Lung microvascular endothelial cell (primary cell): ENCODE data around the gene CPLX1. TPM values are rescaled to one million over a fixed set of nuclear protein-coding genes. Genes with fewer than 3 reads are reported as not detected.

Source experiments
- DNase-seq, 2 donors: peaks; one replicate each; pipeline versions ENCODE4 v3.0.0 to v3.0.0-alpha.2; 2010; ENCODE audit warnings: low read depth in 2 of 2
- total RNA-seq: library from RNA; depleted of rRNA; stranded (reverse); fragments of >200 nt; gene quantifications from 2 replicates; pipeline ENCODE4 v1.2.1, GENCODE V29; 2014

CPLX1 gene
- not detected in 2 replicates for total RNA-seq

DNA sequence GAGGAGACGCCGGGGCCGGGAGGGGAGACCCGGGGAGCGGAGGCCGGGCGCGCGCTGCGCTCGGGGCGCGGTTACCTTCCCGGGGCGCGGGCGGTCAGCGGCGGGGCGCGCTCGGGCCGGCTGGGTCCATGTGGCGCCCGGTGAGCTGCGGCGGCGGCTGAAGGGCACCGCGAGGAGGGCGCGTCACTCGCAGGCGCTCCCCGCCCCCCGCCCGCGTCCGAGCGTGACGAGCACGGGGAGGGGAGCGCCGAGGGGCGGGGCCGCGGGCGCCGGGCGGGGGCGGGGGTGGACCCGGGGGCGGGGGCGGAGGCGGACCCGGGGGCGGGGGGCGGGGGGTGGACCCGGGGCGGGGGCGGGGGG, at the start of gene CPLX1:
CPLX1 (minus strand) TSS at position 159 of the 360 bp plus-strand sequence. CDS start 1,607 bp downstream, outside the sequence.
- peak in 1 of 2 donors; percentile 35 for DNase-seq

DNA sequence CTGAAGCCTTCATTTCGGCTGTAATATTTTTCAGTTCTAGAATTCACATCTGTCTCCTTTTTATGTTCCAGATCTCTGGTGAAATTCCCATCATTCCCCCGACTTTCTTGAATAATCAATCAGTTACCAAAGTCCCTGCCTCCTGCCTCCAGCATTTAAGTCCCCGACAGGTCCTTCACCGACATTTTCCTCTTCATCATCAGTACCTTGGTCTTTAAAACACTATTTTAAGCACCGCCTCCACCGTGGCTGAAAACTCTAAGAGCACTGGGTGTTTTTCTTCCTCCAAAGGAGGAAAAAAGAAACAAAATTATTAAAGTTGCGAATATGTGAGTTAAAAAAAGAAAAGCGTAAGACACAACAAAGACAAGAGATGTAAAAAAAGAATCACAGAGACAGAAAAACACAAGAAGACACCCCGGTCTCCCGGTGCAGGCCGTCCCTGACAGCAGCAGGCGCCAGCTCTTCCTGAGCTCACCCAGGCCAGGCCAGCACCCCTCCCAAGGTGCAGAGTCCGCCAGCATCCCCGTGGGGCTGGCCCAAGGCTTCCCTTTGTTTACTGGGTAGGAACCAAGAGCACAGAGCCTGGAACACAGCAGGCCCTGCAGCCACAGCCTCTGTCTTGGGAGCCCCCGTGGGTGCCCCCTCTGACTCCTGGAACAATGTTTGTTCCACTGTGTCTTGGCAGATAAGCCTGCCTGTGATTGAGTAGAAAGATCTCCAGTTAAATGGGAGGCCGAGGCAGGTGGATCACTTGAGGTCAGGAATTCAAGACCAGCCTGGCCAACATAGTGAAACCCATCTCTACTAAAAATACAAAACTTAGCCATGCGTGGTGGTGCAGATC, 49.3 kb upstream of the CPLX1 start:
- no peak for DNase-seq

DNA sequence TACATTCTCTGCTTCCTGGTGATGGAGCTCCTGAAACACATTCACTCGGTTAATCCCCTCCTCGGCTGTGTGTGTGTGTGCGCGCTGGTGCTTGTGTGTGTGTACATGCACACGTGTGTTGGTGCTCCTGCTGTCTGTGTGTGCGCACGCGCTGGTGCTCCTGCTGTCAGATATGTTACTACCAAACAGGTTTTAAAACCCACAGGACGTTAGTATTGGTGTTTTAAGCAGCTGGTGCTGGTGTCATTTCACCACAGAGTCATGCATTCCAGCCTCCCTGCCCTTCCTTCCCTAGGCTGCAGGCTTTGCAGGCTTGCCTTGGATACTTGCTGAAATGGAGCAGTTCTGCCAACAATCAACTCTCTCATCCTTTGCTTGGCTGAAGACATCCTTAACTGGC, 48.1 kb upstream of the CPLX1 start:
- no peak for DNase-seq

DNA sequence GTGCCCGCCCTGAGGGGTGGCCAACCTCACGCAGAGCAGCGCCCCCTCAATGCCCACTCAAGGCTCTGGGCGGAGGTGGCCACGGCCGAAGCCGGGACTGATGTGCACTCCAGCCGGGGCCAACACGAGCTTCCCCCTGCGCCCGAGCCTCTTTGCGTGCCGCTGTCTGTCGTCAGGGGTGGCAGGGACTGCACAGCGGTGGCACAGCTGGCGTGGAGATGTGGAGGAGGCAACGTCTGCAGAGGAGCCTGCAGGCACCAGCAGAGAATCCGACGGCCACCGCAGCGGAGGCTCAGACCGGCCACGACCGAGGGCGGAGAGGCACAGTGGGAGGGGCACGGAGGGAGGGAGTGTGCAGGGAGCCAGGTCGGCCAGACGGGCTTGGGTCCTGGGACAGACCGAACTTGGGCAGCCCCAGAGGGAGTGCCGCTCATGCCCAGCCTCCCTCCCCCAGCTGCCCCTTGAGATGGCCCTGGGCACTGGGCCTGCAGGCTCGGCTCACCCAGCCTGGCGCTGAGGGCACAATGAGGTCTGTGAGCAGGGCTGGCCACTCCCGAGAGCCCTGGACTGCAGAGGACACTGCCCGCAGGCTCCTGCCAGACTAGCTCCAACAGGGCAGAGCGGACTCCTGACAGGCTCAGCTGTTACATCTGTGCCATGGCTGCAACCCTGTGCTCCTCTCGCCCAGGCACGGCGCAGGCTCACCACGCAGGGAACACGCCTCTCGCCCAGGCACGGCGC, 46.5 kb upstream of the CPLX1 start:
- no peak for DNase-seq

GRCh38 chr4:871484-871883, 45.6 kb upstream of the CPLX1 start:
- no peak for DNase-seq

DNA sequence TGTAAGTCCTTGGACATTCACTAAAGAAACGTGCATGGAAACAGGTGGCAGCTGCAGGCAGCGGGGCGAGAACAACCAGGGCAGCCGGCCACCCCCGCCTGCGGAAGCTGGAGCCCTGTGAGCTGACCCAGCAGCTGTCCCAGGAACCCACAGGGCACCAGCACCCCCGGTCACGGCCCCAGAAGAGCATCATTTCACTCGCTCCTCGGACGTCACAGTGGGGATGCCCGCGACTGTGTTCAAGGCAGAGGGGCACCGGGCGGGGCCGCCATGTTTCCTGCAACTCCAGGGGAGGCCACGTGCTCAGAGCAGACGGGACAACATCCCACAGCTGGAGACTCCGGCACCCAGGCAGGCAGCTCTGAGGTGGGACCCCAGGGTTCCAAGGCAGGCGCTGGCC, 45.0 kb upstream of the CPLX1 start:
- no peak for DNase-seq

DNA sequence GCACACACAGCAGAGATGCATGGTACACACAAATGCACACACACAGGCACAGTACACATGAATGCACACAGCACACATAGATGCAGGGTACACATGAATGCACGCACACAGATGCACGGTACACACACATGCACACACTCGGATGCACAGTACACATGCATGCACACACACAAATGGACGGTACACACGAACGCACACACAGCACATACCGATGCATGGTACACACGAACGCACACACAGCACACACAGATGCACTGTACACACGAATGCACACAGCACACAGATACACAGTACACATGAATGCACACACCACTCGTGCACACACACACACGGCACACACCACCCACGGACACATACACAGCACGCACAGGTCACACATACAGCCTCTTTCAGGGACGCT, 43.8 kb upstream of the CPLX1 start:
- no peak for DNase-seq

- DNase-seq, result no peak
Observed at GRCh38 chr4:868421-868820, 42.5 kb upstream of the CPLX1 start.

- DNase-seq, result no peak
Observed at GRCh38 chr4:867526-868250, 41.8 kb upstream of the CPLX1 start.

DNA sequence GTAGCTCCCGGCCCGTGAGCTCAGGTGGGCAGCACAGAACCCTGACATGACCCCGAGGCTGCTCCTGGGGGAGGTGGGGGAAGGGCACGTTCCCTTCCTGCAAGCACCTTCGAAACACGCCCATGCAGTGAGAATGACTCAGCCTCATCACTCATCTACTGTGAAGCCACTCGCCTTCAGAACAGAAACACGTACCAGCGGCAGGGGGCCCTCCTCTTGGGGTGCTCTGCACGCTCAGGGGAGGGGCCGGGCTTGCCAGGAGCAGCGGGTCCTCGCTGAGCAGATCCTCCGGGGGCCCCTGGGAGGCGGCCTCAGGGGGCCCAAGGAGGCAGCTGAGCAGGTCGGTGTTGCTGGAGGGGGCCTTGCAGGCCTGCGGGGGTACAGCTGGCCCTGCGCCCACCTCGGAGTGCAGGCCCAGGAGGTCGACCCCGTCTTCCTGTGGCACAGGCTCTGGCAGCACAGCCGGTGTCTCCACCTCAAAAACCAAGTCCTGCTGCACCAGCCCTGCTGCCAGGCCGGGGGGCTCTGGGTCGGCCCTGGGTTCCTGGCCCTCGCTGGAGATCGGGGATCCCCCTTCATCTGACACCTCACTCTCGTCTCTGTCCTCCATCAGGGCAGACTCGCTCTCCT, 40.9 kb upstream of the CPLX1 start:
- DNase-seq, result peak in 1 of 2 donors; percentile 20

DNA sequence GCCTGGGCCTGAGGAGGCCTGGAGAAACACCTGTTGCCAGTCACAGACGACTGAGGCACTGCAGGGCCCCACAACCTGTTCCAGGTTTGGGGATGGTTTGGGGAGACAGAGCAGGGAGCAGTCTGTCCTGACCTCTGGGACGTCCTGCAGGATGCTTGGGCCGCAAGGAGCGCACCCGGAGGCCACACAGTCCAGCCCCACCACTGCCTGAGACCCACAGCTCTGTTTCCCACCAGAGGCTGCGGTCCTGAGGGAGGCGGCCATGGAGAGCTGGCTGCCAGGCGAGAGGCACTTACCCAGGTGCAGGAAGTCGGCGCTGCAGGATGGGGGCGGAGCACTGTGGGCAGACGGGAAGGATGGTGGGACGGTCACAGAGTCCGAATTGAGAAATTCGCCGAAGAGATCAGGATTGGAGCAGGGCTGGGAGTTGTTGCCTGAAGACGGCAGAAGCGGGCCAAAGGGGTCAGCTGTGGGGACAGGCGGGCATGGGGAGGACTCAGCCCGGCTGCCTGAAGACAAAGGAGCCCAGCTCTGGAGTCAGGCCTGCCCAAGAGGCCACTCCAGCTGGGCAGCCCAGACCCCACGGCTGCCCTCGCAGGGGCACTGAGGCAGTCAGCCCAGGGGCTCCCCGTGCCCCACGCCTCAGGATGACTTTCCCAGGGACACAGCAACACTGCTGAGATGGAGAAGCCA, 40.3 kb upstream of the CPLX1 start:
- no peak for DNase-seq

GRCh38 chr4:865572-865971, 39.6 kb upstream of the CPLX1 start:
- no peak for DNase-seq

DNA sequence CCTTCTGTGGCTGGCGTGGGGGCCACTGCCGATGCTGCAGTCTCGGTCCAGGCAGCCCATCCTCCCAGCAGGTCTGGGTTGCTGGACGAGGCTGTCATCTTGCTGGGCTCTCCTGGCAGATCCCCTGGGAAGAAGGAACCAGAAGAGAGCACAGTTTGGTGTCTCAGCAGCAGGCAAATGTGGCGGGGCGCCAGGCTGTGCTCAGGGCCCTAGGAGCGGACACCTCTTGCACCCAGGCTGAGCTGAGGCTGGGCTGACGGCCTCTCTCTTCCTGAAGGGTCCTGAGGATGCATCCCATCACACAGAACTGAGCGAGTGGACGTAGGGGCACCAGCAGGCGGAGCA, 39.2 kb upstream of the CPLX1 start:
- no peak for DNase-seq

DNA sequence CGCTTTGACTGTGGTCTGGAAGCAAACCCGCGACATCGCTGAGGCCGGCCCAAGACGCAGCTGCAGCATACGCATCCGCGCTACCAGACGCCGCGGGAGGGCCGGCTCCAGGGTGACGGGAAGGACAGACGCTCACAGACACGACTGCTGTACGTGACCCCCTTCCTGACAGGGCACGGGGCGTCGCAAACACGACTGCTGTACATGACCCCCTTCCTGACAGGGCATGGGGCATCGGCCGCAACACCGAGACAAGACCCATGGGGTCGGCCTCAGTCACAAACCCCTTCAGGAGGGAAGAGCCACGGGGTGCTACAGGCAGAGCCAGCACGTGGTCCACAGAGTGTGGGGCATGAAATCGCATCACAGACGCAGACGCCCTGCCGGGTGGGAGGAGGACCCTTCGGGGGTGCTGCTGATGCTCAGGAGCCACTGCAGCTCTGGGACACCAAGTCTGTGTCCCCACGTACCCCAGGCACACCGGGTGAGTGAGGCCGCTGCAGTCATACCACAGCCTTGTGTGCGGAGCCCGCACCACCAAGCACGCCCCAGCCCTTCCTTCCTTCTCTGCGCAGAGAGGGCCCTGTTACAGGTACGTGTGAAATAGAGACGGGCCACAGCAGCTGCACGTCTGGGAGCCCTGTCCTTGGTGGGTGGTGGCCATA, 38.7 kb upstream of the CPLX1 start:
- no peak for DNase-seq

DNA sequence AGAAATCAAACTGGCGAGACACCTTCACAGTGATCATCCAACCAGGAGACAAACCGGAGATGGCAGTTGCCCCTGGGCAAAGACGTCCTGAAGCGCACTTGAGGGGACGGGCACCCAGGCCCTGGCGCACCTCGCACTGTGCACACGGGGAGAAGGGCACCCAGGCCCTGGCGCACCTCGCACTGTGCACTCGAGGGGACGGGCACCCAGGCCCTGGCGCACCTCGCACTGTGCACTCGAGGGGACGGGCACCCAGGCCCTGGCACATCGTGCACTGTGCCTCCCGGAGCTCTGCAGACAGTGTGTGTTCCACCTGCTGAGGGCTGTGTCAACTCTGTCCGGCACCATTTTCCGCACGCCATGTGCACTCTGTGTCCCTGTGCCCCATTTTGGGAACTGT, 34.6 kb upstream of the CPLX1 start:
- no peak for DNase-seq

DNA sequence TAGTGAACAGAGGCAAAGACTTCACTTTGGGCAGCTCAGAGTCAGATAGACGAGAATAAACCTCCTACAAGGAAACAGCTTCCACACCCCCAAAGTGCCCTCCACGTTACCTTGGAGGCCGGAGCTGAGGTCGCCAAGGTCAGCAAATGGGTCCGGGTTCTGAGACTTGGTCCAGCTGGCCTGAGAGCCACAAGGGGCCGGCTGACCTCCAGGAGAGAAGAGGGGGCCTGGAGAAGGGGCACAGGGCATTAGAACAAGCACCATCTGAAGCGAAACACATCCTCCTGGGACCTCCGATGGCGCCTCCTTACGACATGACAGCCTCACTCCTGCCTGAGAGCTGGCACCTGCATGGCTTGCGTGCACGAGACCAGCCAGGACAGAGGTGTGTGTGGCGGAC, 33.6 kb upstream of the CPLX1 start:
- no peak for DNase-seq

GRCh38 chr4:858831-859451, 33.0 kb upstream of the CPLX1 start:
- DNase-seq, result no peak

DNA sequence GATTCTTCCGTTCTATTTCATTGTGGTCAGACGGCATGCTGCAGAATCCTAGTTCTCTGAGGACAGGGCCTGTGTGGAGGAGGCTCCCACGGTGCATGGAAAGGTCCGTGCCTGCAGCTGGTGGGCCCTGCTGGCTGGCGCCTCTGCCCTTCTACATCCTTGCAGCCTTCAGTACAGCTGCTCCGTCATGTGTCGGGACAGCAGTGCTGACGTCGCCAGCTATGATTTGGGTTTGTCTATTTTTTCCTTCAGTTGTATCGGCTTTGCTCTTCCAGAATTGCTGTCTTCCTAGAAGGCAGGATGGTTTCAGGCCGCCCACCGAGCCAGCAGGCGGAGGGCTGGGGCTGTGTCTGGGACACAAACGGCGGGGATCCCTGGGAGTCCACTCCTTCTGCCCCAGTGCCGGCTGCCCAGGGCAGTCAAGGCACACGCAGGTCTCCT, 32.1 kb upstream of the CPLX1 start:
- no peak for DNase-seq

GRCh38 chr4:857461-857860, 31.5 kb upstream of the CPLX1 start:
- no peak for DNase-seq

- DNase-seq, result no peak
Observed at GRCh38 chr4:856225-856901, 30.4 kb upstream of the CPLX1 start.
